GM23248 (cell line): ENCODE results near the gene UPF1. TPM values are rescaled to one million over a fixed set of nuclear protein-coding genes. Genes with fewer than 3 reads are reported as not detected.

Experiments
- DNase-seq: peaks from one replicate; pipeline ENCODE4 v3.0.0-alpha.2; 2015
- H2AFZ ChIP-seq: fragments of 200-600 bp; sonication (generic); 2 replicates; pipeline ENCODE4 v1.6.1; 2016; ENCODE audit warnings: antibody characterized with exemption
- H3F3A ChIP-seq: fragments of 200-600 bp; sonication (generic); 2 replicates; pipeline ENCODE4 v1.6.1; 2016; ENCODE audit warnings: mild to moderate bottlenecking, antibody characterized with exemption, mixed run types; ENCODE audit not compliant: insufficient read depth
- H3K27ac ChIP-seq: fragments of 200-600 bp; sonication (generic); 2 replicates; pipeline ENCODE4 v1.5.1; 2016; ENCODE audit warnings: mild to moderate bottlenecking
- H3K27me3 ChIP-seq: fragments of 200-600 bp; sonication (generic); replicated peaks from 2 replicates; pipeline ENCODE4 v1.6.1; 2016; ENCODE audit warnings: mild to moderate bottlenecking; ENCODE audit not compliant: insufficient read depth
- H3K36me3 ChIP-seq: fragments of 200-600 bp; sonication (generic); 2 replicates; pipeline ENCODE4 v1.6.1; 2016; ENCODE audit warnings: low read depth, mild to moderate bottlenecking
- H3K4me1 ChIP-seq: fragments of 200-600 bp; sonication (generic); 2 replicates; pipeline ENCODE4 v1.6.1; 2016; ENCODE audit warnings: mild to moderate bottlenecking; ENCODE audit not compliant: insufficient read depth
- H3K4me2 ChIP-seq: fragments of 200-600 bp; sonication (generic); one replicate; pipeline ENCODE4 v1.6.1; 2016; ENCODE audit warnings: mild to moderate bottlenecking; ENCODE audit not compliant: unreplicated experiment
- H3K4me3 ChIP-seq: fragments of 200-600 bp; sonication (generic); 2 replicates; pipeline ENCODE4 v1.5.1; 2016; ENCODE audit warnings: mild to moderate bottlenecking
- H3K79me2 ChIP-seq: fragments of 200-600 bp; sonication (generic); 2 replicates; pipeline ENCODE4 v1.6.1; 2016; ENCODE audit warnings: mild to moderate bottlenecking; ENCODE audit not compliant: insufficient read depth
- H3K9ac ChIP-seq: fragments of 200-600 bp; sonication (generic); 2 replicates; pipeline ENCODE4 v1.6.1; 2016; ENCODE audit warnings: mild to moderate bottlenecking
- H3K9me2 ChIP-seq: fragments of 200-600 bp; sonication (generic); 2 replicates; pipeline ENCODE4 v1.6.1; 2016; ENCODE audit warnings: mixed run types, mild to moderate bottlenecking, moderate library complexity; ENCODE audit not compliant: insufficient read depth
- H3K9me3 ChIP-seq: fragments of 200-600 bp; sonication (generic); one replicate; pipeline ENCODE4 v1.6.1; 2017; ENCODE audit warnings: low read depth
- H4K20me1 ChIP-seq: fragments of 200-600 bp; sonication (generic); 2 replicates; pipeline ENCODE4 v1.6.0; 2016; ENCODE audit not compliant: insufficient read depth
- EZH2 ChIP-seq: fragments of 200-600 bp; sonication (generic); IDR thresholded peaks from 2 replicates; pipeline ENCODE4 v1.6.1; 2018; ENCODE audit warnings: antibody characterized with exemption, mild to moderate bottlenecking; ENCODE audit not compliant: insufficient read depth, poor library complexity, severe bottlenecking
- EZH2phosphoT487 ChIP-seq: fragments of 200-600 bp; sonication (generic); IDR thresholded peaks from 2 replicates; pipeline ENCODE4 v1.6.1; 2018; ENCODE audit warnings: antibody characterized with exemption, moderate library complexity, mild to moderate bottlenecking, low read depth; ENCODE audit not compliant: insufficient read depth
- WGBS, 2 experiments: methylation state at CpG; one replicate each; pipeline ENCODE4 v1.1.6; 2015 to 2017; ENCODE audit warnings: low lambda C conversion rate in 2 of 2, low coverage in 1 of 2; ENCODE audit errors: missing lambda C conversion rate in 2 of 2; 5-methylcytosine and 5-hydroxymethylcytosine counted together
- in situ Hi-C: fragments of 300-500 bp; cut with MboI; formaldehyde crosslinking; loops from 2 replicates; pipeline ENCODE4 v1.15.0; 2020
- polyA plus RNA-seq: library from polyadenylated mRNA; unstranded; fragments of >200 nt; fragmentation: Nextera tagmentation; extraction: Ambion mirVana; gene quantifications from 2 replicates; pipeline ENCODE4 v1.2.1, GENCODE V29; 2016
- total RNA-seq: library from RNA; depleted of rRNA; stranded (reverse); fragments of >200 nt; shearing (Covaris generic); gene quantifications from 2 replicates; pipeline ENCODE4 v1.2.3, GENCODE V29; 2014

UPF1 gene
- total and polyA plus RNA-seq, 2 experiments from 2014 or later: 4.3 to 57.4 TPM

DNA sequence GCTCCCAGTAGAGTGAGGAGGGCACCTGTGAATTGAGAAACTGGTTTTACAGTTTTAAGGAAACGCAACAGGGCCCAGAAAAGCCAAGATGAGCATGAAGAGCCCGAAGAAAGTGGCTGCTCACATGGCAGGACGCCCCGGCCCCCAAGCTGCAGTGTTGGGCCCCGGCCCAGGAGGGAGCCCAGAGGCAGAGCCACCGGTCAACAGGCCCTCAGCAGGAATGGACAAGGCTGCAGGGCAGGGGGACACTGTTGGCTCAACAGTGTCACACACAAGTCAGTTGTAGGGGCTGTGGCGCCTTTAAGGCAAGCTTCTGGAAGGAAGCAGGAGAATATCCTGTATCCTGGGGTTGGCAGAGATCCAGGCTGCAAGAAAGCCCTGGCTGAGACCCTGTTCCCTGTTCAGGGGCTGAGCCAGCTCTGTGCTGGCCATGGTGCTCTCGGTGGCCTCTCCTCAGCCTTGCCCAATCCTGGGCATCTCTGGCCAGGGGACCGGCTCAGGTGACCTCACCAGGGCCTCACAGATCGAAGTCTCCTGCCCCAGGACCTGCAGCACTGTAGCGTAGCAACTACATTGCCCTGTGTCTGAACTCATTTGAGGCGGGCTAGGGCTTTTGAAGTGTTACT lies 28.0 kb downstream of the UPF1 start:
- Histone ChIP-seq H3K9me3 (no peaks in the 10 kb centered on the region), H3K27ac (no peak overlapping the region), H4K20me1 (no peaks in the 10 kb centered on the region), H3K9ac (no peak overlapping the region), H2AFZ (no peak overlapping the region), H3K9me2 (no peaks in the 10 kb centered on the region), H3K4me2 (no peak overlapping the region), H3K4me1 (no peaks in the 10 kb centered on the region), H3K4me3 (no peak overlapping the region), H3K36me3 (peaks cover 45% of the 10 kb centered on the region; the same call in 1 of the 2 replicates), H3K27me3 (no peaks in the 10 kb centered on the region), H3F3A (0 out of 2 replicates have a peak, but pooled peaks cover 4% of the 10 kb centered on the region), H3K79me2 (peaks cover 58% of the 10 kb centered on the region)
- no peak for DNase-seq
- WGBS, 2 experiments: 78 to 81% methylated on average over 12 of the region's 12 CpGs
- in situ Hi-C loops: no loop called here
- TF ChIP-seq EZH2: no peak
- TF ChIP-seq EZH2phosphoT487: no peak

- Histone ChIP-seq H3K9me2 (no peaks in the 10 kb centered on the region), H3K9ac (no peak overlapping the region), H4K20me1 (no peaks in the 10 kb centered on the region), H3F3A (0 out of 2 replicates have a peak, but pooled peaks cover 4% of the 10 kb centered on the region), H3K27ac (no peak overlapping the region), H3K9me3 (no peaks in the 10 kb centered on the region), H3K4me3 (no peak overlapping the region), H2AFZ (no peak overlapping the region), H3K79me2 (peaks cover 53% of the 10 kb centered on the region), H3K27me3 (no peaks in the 10 kb centered on the region), H3K36me3 (peaks cover 48% of the 10 kb centered on the region; the same call in 1 of the 2 replicates), H3K4me1 (no peaks in the 10 kb centered on the region), H3K4me2 (no peak overlapping the region)
- TF ChIP-seq EZH2 (no peak), EZH2phosphoT487 (no peak)
- 82 to 86% methylated on average over 11 of the region's 11 CpGs for WGBS, 2 experiments
- no peak for DNase-seq
- in situ Hi-C loops: no loop called here
Measured at GRCh38 chr19:18860302-18860700, 28.5 kb downstream of the UPF1 start.

DNA sequence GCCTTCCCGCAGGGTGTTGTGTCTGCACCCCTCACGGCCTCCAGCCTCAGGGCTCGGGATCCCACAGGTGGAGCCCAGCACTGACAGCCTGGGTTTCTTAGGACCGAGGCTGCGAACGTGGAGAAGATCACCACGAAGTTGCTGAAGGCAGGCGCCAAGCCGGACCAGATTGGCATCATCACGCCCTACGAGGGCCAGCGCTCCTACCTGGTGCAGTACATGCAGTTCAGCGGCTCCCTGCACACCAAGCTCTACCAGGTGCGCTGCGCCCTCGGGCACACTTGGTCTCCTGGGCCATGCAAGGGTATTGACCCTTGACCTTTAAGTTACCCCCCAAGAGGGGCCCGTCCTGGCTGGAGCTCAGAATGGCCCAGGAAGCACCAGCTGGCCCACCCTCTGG lies 29.0 kb downstream of the UPF1 start:
- DNase-seq: no peak
- Histone ChIP-seq H3K4me3 (no peak overlapping the region), H3K36me3 (peaks cover 52% of the 10 kb centered on the region; the same call in 1 of the 2 replicates), H3K9me3 (no peaks in the 10 kb centered on the region), H3K9me2 (no peaks in the 10 kb centered on the region), H3K4me1 (no peaks in the 10 kb centered on the region), H4K20me1 (no peaks in the 10 kb centered on the region), H3F3A (0 out of 2 replicates have a peak, but pooled peaks cover 4% of the 10 kb centered on the region), H3K9ac (no peak overlapping the region), H3K79me2 (peaks cover 49% of the 10 kb centered on the region), H2AFZ (no peak overlapping the region), H3K27me3 (no peaks in the 10 kb centered on the region), H3K4me2 (no peak overlapping the region), H3K27ac (no peak overlapping the region)
- in situ Hi-C loops: no loop called here
- WGBS, 2 experiments: 89 to 92% methylated on average over 17 of the region's 17 CpGs
- TF ChIP-seq EZH2 (no peak), EZH2phosphoT487 (no peak)

GRCh38 chr19:18861235-18861634 lies 29.5 kb downstream of the UPF1 start:
- 0 out of 2 replicates have a peak, but pooled peaks cover 4% of the 10 kb centered on the region for H3F3A ChIP-seq
- no peak overlapping the region for H2AFZ ChIP-seq
- H3K4me2 ChIP-seq: no peak overlapping the region
- in situ Hi-C loops: no loop called here
- no peak for DNase-seq
- peaks cover 47% of the 10 kb centered on the region for H3K79me2 ChIP-seq
- no peaks in the 10 kb centered on the region for H3K4me1 ChIP-seq
- no peaks in the 10 kb centered on the region for H4K20me1 ChIP-seq
- no peaks in the 10 kb centered on the region for H3K9me2 ChIP-seq
- TF ChIP-seq EZH2phosphoT487: no peak
- no peak for TF ChIP-seq EZH2
- WGBS, 2 experiments: 89 to 90% methylated on average over 9 of the region's 9 CpGs
- no peaks in the 10 kb centered on the region for H3K9me3 ChIP-seq
- H3K4me3 ChIP-seq: no peak overlapping the region
- no peak overlapping the region for H3K9ac ChIP-seq
- peaks cover 55% of the 10 kb centered on the region; the same call in 1 of the 2 replicates for H3K36me3 ChIP-seq
- no peaks in the 10 kb centered on the region for H3K27me3 ChIP-seq
- H3K27ac ChIP-seq: no peak overlapping the region
